IMR-90 (cell line): ENCODE measurements around the gene CLDN19.

Experiments
- FOS ChIP-seq: fragments of 150-350 bp; IDR thresholded peaks from 2 replicates; pipeline ENCODE4 v1.6.1; 2016; ENCODE audit warnings: low read depth, low read length
- POLR2A ChIP-seq: IDR thresholded peaks from 2 replicates; pipeline ENCODE4 v1.6.1; 2012; ENCODE audit warnings: mild to moderate bottlenecking, low read depth, low read length
- RCOR1 ChIP-seq: IDR thresholded peaks from 2 replicates; pipeline ENCODE4 v1.6.1; 2012; ENCODE audit warnings: mild to moderate bottlenecking, low read length, improper control_type of control experiment; ENCODE audit not compliant: insufficient replicate concordance
- USF2 ChIP-seq: fragments of 150-350 bp; IDR thresholded peaks from 2 replicates; pipeline ENCODE4 v1.6.1; 2017; ENCODE audit warnings: mild to moderate bottlenecking, antibody characterized with exemption, low read length, low read depth
- TF ChIP-seq, protein P1 (sequence below): conservative IDR thresholded peaks from 2 replicates; pipeline ENCODE4 v1.5.1; 2012; ENCODE audit warnings: mild to moderate bottlenecking, low read depth, low read length, improper control_type of control experiment

DNA sequence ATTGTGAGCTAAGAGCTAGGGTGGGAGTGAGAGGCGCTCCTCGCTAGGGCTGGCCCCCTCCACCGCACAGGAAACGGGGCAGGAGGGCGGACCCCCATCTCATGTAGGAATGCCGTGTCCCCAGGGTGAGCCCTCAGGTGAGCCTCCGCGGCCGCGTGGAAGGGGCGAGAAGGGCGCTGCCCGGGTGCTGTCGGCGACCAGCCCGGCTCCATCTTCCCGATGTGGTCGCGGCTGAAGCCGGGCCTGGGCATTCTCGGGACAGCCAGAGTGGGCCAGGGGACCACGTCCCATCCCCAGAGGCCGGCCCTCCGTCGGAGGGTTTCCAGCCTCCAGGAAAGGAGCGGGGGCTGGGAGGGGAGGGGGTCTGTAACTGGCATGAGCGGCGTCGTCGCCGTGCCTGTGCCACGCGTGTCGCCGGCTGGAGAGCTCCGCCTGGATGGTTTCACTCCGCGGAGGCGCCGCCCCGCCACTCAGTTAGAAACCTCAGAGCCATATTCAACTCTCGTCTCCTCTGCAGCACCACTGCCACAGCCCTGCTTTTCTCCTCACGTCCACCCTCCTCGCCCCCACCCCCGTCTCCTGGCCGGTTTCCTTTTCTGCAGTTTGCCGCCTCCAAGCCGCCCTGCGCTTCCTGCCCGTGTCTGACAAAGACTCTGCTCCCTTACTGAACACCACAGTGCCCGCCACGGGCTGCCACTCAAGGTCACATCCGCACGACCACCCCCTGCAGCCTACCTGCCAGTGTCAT lies 45.1 kb upstream of the CLDN19 start, which contains the start of gene TMEM269:
- TF ChIP-seq RCOR1 (no peak), POLR2A (no peak), USF2 (no peak), FOS (no peak)
- TF ChIP-seq, protein P1, sequence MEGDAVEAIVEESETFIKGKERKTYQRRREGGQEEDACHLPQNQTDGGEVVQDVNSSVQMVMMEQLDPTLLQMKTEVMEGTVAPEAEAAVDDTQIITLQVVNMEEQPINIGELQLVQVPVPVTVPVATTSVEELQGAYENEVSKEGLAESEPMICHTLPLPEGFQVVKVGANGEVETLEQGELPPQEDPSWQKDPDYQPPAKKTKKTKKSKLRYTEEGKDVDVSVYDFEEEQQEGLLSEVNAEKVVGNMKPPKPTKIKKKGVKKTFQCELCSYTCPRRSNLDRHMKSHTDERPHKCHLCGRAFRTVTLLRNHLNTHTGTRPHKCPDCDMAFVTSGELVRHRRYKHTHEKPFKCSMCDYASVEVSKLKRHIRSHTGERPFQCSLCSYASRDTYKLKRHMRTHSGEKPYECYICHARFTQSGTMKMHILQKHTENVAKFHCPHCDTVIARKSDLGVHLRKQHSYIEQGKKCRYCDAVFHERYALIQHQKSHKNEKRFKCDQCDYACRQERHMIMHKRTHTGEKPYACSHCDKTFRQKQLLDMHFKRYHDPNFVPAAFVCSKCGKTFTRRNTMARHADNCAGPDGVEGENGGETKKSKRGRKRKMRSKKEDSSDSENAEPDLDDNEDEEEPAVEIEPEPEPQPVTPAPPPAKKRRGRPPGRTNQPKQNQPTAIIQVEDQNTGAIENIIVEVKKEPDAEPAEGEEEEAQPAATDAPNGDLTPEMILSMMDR, result no peak
